MG63 (cell line): ENCODE results near the gene GNG11. TPM values are rescaled to one million over a fixed set of nuclear protein-coding genes. Genes with fewer than 3 reads are reported as not detected.
"Not testable (repeated sequence)": the region's sequence is repeated elsewhere in the genome, so short reads cannot be mapped to it uniquely, and the experiment has no call there.

Experiments
- DNase-seq: peaks from one replicate; pipeline ENCODE4 v3.0.0-alpha.2; 2020
- H3K27me3 ChIP-seq: fragments of 250-450 bp; sonication (Bioruptor Pico); 2 replicates; pipeline ENCODE4 v1.5.1; 2020; ENCODE audit warnings: mild to moderate bottlenecking, moderate library complexity
- H3K36me3 ChIP-seq: fragments of 250-450 bp; sonication (Bioruptor Pico); 2 replicates; pipeline ENCODE4 v1.5.1; 2020; ENCODE audit warnings: mild to moderate bottlenecking, moderate library complexity
- H3K4me3 ChIP-seq: fragments of 250-450 bp; sonication (Bioruptor Pico); 2 replicates; pipeline ENCODE4 v1.5.1; 2020; ENCODE audit warnings: mild to moderate bottlenecking, moderate library complexity
- H3K9me3 ChIP-seq: fragments of 250-450 bp; sonication (Bioruptor Pico); 2 replicates; pipeline ENCODE4 v1.5.1; 2020; ENCODE audit warnings: mild to moderate bottlenecking, moderate library complexity
- total RNA-seq: library from RNA; depleted of rRNA; stranded (reverse); fragments of >200 nt; shearing (Covaris generic); gene quantifications from 2 replicates; pipeline ENCODE4 v1.2.3, GENCODE V29; 2014; ENCODE audit warnings: low replicate concordance

Gene GNG11
- total RNA-seq, 1 experiment from 2014 or later: 6.3 TPM

DNA sequence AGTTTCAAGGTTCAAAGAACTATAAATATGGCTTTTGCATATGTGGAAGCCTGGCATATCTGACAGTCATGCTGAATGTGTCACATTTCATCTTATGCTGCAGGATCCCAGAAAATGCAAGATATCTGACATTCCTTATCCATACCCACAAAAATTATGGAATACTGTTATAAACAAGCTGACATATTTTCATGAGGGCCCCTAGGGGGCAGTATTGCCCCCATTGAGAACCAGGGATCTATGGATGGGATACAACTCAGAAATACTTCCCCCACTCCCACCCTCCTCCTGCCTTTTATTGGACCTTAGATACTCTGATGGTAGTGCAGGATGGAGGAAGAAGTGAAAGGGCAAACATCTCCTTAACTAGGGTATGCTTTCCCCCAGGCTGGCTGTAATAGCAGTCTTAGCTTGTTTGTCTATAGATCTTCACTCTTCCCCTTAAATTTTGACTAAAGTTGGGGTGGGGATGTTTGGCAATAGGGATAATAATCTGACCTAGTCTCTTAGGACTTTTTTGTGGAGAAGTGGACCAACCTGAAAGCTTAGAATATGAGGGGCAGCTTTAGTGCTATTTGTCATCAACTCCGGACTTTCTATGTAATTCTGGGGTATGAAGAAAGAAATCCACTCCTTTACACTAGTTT, 18.6 kb upstream of the GNG11 start:
- H3K9me3 ChIP-seq: no peaks in the 10 kb centered on the region
- H3K27me3 ChIP-seq: no peaks in the 10 kb centered on the region
- no peak overlapping the region for H3K4me3 ChIP-seq
- no peaks in the 10 kb centered on the region for H3K36me3 ChIP-seq
- no peak for DNase-seq

DNA sequence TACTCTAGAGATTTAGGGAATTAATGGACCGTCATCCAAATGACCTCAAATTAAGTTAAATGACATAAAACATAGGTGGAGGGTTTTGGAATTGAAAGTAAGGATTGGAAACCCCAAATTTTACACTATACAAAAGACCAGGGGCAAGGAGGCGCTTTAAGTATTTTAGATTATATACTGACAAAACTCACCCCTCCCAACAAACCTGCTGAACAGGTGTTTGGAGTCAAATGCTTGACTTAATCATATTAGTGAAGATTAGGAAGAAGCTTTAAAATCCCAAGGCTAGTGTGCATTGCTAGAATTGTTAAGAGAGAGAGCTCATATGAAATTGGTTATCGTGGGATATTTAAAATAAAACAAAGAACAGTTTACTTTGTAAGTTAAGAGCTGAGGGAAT, 15.3 kb upstream of the GNG11 start, which contains the start of gene GNGT1:
GNGT1 (plus strand) TSS at position 301 of the 400 bp plus-strand sequence. CDS start 180 bp downstream, outside the sequence.
- DNase-seq: no peak
- Histone ChIP-seq H3K36me3 (no peaks in the 10 kb centered on the region), H3K9me3 (no peaks in the 10 kb centered on the region), H3K27me3 (no peaks in the 10 kb centered on the region), H3K4me3 (no peak within 1 kb of the TSS)

DNA sequence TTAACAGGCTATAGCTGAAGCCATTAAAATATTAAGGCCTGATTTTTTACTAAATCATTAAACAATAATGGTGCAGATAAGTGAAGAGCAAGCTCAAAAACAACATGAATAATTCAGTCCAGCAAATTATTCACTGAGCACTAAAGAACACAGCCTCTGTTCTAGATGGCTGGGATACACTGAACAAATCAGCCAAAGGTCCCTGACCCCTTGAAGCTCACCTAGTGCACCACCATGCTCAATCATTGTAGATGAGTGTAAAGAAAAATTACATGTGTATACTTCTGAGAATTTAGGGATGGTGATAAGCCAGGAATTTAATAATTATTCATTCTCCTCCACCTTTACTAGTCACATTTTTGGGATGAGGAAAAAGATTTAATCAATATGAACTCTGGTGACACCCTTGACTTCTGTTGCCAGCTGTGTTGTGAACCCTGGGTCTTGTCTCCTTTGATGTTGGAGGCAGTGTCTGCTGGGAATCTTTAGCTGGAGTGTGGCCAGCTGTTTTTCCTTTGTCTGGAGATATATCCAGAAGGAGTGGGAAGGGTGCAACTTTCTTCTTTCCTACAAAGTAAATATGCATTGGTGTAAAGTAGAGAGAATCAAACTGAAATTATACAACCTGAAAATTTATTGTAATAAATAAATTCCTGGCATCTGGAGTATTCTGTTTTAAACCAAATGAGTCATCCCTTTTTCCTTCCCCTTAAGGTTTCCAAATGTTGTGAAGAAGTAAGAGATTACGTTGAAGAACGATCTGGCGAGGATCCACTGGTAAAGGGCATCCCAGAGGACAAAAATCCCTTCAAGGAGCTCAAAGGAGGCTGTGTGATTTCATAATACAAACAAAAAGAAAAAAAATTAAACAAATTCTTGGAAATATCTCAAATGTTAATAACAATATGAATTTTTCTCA, 11.2 kb upstream of the GNG11 start:
- DNase-seq: peak; percentile 32
- H3K36me3 ChIP-seq: no peaks in the 10 kb centered on the region
- H3K9me3 ChIP-seq: no peaks in the 10 kb centered on the region

DNA sequence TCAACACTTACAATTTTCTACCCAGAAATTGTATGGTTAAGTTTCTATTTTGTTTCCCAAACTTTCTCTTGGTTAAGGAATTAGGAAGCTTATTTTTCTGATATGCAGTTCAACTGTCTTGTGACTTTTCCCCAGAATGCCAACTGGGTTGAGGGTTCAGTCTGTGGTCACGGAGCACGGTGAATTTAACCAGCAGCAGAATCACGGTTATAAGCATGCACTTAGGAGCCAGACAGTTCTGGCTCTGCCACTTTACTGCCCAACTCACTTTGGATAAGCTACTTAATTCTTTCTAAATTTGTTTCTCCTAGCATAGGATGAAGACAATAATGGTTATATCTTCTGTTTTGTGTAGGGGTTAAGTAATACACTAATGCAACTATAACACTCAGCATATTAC, 10.3 kb upstream of the GNG11 start:
- not testable (repeated sequence) for H3K4me3 ChIP-seq, H3K36me3 ChIP-seq, H3K9me3 ChIP-seq, DNase-seq, H3K27me3 ChIP-seq

More for the DNA sequence above, 11.2 kb upstream of the GNG11 start:
- no peaks in the 10 kb centered on the region for H3K27me3 ChIP-seq
- no peak overlapping the region for H3K4me3 ChIP-seq

DNA sequence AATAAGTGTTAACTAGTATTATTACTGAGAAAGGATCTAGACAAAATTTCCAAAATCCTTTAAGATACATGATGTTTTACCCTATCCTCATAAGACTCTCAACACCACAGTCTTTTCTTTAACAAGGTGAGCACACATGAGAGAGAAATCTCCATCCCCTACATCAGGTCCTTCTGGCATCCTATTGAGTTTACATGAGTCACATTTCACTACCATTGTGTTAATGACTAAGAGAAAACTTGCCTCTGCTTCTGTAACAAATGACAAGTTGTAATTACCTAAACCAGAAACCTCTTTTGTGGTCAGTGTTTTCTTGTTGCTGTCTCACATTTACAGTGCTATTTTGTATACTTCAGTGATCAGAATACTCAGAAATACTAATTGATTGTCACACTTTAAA, 9.9 kb upstream of the GNG11 start:
- not testable (repeated sequence) for H3K36me3 ChIP-seq, H3K4me3 ChIP-seq, H3K27me3 ChIP-seq, DNase-seq, H3K9me3 ChIP-seq

DNA sequence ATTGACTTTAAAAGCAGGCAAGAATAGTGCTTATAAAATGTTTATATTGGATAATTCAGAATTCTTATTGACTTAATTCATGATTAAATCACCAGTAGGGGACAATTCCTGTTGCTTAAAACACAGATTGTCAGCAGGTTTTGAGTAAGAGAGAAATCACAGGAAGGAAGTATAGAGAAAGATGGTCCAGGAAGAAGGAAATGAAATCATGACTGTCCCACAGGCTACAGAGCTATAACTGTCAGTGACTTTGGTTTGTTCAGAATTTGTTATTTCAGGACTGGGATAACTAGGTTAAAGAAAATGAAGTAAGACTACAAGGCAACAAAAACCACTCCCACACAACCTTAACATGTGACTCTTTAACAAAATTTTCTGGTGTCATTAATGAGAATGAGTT, 8.3 kb upstream of the GNG11 start:
- H3K9me3 ChIP-seq: no peaks in the 10 kb centered on the region
- no peak for DNase-seq
- no peak overlapping the region for H3K4me3 ChIP-seq
- H3K27me3 ChIP-seq: no peaks in the 10 kb centered on the region
- H3K36me3 ChIP-seq: no peaks in the 10 kb centered on the region

DNA sequence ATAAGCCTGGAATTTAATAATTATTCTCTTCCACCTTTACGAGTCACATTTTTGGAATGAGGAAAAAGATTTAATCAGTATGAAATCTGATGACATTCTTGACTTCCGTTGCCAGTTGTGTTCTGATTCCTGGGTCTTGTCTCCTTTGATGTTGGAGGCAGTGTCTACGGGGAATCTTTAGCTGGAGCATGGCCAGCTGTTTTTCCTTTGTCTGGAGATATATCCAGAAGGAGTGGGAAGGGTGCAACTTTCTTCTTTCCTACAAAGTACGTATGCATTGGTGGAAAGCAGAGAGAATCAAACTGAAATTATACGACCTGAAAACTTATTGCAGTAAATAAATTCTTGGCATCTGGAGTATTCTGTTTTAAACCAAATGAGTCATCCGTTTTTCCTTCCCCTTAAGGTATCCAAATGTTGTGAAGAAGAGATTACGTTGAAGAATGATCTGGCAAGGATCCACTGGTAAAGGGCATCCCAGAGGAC, 6.9 kb upstream of the GNG11 start:
- DNase-seq: no peak
- Histone ChIP-seq H3K27me3 (no peaks in the 10 kb centered on the region), H3K36me3 (no peaks in the 10 kb centered on the region), H3K9me3 (no peaks in the 10 kb centered on the region), H3K4me3 (no peak overlapping the region)

DNA sequence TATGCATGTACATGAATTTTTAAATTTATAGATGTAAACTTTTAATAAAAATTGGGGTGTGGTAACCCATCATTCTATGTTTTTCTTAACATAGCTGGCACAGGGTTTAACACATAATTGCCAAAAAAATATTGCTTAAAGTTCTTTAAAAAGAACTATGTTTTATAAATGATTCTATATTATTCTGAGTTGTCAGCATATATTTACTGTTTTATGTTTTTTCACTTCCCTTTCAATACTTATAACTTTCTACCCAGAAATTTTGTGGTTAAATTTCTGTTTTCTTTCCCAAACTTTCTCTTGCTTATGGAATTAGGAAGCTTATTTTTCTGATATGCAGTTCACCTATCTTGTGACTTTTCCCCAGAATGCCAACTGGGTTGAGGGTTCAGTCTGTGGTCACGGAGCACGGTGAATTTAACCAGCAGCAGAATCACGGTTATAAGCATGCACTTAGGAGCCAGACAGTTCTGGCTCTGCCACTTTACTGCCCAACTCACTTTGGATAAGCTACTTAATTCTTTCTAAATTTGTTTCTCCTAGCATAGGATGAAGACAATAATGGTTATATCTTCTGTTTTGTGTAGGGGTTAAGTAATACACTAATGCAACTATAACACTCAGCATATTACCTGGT, 6.2 kb upstream of the GNG11 start:
- not testable (repeated sequence) for DNase-seq, H3K27me3 ChIP-seq, H3K9me3 ChIP-seq, H3K4me3 ChIP-seq, H3K36me3 ChIP-seq

DNA sequence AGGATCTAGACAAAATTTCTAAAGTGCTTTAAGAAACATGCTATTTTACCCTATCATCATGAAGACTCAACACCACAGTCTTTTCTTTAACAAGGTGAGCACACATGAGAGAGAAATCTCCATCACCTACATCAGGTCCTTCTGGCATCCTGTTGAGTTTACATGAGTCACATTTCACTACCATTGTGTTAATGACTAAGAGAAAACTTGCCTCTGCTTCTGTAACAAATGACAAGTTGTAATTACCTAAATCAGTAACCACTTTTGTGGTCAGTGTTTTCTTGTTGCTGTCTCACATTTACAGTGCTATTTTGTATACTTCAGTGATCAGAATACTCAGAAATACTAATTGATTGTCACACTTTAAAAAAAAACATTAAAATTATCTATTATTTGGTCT, 5.6 kb upstream of the GNG11 start:
- H3K4me3 ChIP-seq, H3K9me3 ChIP-seq, H3K27me3 ChIP-seq, H3K36me3 ChIP-seq, DNase-seq: not testable (repeated sequence)

DNA sequence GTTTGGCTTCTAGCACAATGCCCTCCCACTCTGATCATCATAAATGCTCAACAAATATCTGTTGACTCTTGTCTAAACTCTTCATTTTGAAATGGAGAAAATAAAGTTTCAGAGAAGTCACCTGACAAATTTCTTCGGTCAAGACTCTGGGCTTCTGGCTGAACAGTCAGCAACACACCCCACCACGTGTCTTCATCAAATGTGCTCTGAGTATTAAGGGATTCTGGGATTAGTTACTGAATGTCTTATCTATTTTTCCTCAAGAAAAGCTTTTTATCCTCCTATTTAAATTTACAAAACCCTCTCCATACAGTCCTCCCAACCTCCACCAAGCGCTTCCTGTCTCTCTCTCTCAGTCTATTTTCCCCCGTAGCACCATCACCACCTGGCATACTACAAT, 5.2 kb upstream of the GNG11 start:
- H3K27me3 ChIP-seq, H3K36me3 ChIP-seq, H3K4me3 ChIP-seq, DNase-seq, H3K9me3 ChIP-seq: not testable (repeated sequence)

DNA sequence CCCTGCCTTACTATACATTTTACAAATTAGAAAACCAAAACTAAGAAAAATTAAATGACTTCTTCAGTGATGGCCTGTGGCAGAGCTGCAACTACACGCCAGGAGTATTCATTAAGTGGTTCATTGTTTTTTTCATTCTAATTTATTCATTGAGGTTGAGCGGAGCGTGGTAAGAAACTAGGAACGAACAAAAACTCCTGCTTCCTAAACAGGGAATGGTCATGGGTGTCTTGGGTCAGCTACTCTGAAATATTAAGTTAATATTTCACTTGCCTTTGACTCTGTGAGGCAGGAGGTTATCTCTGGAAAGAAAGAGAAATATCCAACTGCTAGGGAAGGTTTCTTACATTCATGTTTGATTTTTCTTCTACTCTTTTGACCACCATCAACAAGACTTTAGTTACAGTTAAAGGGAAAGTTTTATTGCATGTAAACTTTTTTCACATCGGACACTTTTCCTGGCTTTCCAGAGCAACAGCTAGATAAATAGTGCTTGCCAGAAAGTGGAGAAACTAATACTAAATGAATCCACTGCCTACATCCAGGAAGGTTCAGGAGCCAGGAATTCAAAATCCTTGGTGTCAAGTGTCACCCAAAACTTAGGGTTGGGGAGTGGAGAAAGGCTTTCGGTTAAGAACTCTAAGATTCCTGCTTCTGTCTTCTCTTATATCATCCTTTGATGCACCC, 896 bp upstream of the GNG11 start:
- no peak for DNase-seq
- H3K9me3 ChIP-seq: no peaks in the 10 kb centered on the region
- peak overlapping the region; percentile 63 for H3K4me3 ChIP-seq
- no peaks in the 10 kb centered on the region for H3K36me3 ChIP-seq
- H3K27me3 ChIP-seq: no peaks in the 10 kb centered on the region

DNA sequence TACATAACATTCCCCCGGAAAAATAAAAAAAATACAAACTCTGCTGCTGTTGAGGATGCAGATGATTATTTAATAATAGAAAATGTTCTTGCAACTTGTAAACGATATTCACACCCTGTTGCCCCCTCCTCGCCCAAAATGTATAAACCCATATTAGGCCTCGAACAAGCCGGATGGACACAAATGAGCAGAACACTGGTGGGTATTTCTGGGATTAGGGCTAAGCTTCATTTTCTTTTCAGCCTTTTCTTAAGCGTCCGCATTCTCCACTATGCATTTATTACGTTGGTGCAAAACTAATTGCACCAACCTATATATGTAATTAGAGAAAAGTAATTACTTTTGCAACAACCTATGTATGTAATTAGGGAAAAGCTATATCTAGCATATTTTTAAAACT, 349 bp upstream of the GNG11 start:
- Histone ChIP-seq H3K9me3 (no peaks in the 10 kb centered on the region), H3K36me3 (0 out of 2 replicates have a peak, but pooled peaks cover 1% of the 10 kb centered on the region), H3K27me3 (no peaks in the 10 kb centered on the region), H3K4me3 (peak overlapping the region; percentile 63)
- no peak for DNase-seq

DNA sequence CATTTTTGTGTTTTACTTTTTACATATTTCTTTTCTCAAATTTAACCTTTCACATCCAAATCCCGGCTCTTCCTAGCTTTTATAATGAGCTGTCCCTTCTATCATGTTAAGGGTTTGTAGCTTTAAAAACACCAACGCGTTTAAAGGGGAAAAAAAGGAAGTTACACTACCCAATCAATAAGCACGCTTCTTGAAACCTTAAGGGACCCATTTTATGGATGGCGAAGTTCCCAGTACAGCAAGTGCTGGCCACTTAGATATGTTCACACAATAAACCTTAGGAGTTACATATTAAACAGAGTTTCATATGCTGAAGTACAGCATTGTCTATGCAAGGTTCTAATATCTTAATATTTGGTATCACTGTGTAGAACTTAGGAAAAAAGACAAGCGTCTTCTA, 1.8 kb downstream of the GNG11 start:
- H3K9me3 ChIP-seq: no peaks in the 10 kb centered on the region
- H3K36me3 ChIP-seq: 0 out of 2 replicates have a peak, but pooled peaks cover 2% of the 10 kb centered on the region
- H3K4me3 ChIP-seq: peak overlapping the region; percentile 63
- DNase-seq: no peak
- H3K27me3 ChIP-seq: no peaks in the 10 kb centered on the region

DNA sequence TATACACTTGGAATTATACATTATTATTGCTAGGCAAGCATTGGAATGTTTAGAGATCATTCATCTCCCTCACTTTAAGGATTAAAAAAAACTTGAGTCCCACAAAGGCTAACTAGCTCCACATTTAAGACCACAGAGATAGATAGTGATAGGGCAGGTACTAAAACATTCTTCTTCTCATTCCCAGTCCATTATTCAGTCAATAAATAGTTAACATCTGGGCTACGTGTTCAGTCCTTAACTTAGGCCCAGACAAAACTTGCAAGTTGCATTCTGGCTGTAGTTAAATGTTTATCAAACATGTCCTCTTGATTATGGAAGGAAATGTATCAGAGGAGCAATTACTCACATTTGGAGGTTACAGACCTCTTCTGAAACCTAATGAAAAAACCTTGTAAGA, 2.4 kb downstream of the GNG11 start:
- DNase-seq: no peak
- Histone ChIP-seq H3K4me3 (peak overlapping the region; percentile 63), H3K27me3 (no peaks in the 10 kb centered on the region), H3K36me3 (0 out of 2 replicates have a peak, but pooled peaks cover 2% of the 10 kb centered on the region), H3K9me3 (no peaks in the 10 kb centered on the region)

DNA sequence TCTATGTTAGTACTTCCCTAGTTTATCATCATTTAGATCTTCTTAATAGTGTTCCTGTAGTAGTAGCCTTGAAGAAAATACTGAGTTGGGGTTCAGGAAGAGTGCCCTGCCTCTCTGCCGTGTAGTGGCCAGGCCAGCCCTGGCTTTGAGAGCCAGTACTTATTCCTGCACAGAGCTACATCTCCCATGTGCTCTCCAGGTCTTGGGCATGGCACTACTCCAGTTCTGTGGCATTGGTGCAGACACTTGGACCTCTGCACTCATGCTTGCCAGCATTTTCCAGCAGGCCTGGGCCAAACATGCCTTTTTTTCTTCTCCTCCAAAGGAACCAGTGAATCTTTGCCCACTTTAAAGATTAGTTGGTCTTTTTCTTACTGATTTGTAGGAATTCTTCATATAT, 5.3 kb downstream of the GNG11 start:
- no peak for DNase-seq
- H3K27me3 ChIP-seq: no peaks in the 10 kb centered on the region
- H3K4me3 ChIP-seq: no peak overlapping the region
- 0 out of 2 replicates have a peak, but pooled peaks cover 2% of the 10 kb centered on the region for H3K36me3 ChIP-seq
- H3K9me3 ChIP-seq: no peaks in the 10 kb centered on the region

DNA sequence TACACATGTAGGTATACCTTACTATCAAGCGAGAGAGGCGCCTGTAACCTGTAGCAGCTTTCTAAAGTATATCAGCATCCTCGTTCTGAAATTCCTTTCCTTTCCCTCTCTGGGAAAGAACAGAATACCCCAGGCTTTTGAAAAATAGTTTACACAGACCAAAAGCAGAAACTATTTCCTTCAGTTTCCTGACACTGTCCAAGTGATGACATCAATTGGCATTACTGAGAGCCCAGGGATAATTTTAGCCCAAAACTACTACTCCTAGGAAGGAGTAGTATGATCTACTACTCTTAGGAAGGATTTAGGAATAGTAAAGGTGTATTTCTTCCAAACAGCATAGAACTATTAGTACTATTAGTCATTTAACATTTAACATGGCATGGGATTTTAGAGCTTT, 6.0 kb downstream of the GNG11 start:
- no peaks in the 10 kb centered on the region for H3K9me3 ChIP-seq

DNA sequence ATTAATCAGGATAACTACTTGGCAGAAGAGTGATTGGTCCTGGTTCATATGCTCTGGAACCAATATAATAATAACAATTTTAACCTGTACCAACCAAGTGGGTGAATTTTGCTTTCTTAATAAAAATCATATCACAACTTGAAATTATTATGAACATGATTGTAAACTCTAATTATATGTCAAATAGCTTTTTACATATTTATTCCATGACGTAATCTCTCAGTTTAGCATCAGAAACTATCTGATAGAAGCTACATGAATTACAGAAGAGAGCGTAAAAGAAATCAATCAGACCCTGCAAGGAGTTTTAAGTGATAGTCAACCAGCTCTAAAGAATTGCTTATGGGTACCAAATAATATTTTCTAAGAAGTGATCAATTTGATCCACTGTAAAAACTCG, 10.1 kb downstream of the GNG11 start:
- no peak overlapping the region for H3K4me3 ChIP-seq

More for the DNA sequence above, 6.0 kb downstream of the GNG11 start:
- Histone ChIP-seq H3K36me3 (0 out of 2 replicates have a peak, but pooled peaks cover 2% of the 10 kb centered on the region), H3K27me3 (no peaks in the 10 kb centered on the region), H3K4me3 (no peak overlapping the region)
- DNase-seq: no peak

More for the DNA sequence above, 10.1 kb downstream of the GNG11 start:
- Histone ChIP-seq H3K36me3 (no peaks in the 10 kb centered on the region), H3K9me3 (no peaks in the 10 kb centered on the region), H3K27me3 (no peaks in the 10 kb centered on the region)
- no peak for DNase-seq
